NCI-H2107 (cell line): Measurements from ENCODE around the gene UBE2G2.

Experiments used
- DNase-seq: peaks from one replicate; lab custom pipeline; 2025; lab: John Stamatoyannopoulos, UW

The UBE2G2 gene

DNA sequence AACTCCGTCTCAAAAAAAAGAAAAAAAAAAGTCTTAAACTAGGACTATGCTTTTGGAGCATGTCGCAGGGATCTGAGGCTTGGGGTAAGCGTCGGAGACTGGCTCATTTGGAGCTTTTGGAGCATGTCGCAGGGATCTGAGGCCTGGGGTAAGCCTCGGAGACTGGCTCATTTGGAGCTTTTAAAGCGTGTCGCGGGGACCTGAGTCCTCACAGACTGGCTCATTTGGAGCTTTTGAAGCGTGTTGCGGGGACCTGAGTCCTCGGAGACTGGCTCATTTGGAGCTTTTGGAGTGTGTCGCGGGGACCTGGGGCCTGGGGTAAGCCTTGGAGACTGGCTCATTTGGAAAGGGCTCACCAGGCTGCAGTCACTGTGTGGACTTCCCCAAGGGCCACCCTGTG, 76.7 kb downstream of the UBE2G2 start:
- DNase-seq: no peak

- no peak for DNase-seq
Observed at GRCh38 chr21:44724196-44724595, 77.4 kb downstream of the UBE2G2 start.

- no peak for DNase-seq
Observed at GRCh38 chr21:44723177-44724131, 78.2 kb downstream of the UBE2G2 start.

DNA sequence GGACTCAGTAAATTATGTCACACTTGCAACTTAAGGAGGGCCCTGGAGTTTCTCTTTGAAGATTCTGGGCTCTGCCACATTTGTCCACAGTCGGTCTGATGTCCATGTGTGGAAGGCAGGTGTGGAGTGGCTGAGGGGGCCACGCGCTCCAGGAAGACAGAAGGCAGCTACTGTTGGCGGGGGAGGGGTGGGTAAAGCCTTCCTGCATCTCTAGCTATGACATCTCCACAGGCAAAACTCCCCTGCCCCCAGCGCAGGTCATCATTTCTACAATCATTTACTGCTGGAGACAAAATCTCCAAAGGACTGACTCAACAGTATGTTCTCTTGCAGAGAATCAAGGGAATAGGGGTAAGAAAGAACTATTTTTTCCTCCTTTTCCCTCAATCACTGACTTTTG, 78.9 kb downstream of the UBE2G2 start:
- no peak for DNase-seq

GRCh38 chr21:44720170-44720569, 81.5 kb downstream of the UBE2G2 start:
- no peak for DNase-seq
